ENCODE data around the gene FGFBP2.
A peak's percentile ranks its signal among the peaks of the same experiment; 100 is the strongest.

Gene FGFBP2

DNA sequence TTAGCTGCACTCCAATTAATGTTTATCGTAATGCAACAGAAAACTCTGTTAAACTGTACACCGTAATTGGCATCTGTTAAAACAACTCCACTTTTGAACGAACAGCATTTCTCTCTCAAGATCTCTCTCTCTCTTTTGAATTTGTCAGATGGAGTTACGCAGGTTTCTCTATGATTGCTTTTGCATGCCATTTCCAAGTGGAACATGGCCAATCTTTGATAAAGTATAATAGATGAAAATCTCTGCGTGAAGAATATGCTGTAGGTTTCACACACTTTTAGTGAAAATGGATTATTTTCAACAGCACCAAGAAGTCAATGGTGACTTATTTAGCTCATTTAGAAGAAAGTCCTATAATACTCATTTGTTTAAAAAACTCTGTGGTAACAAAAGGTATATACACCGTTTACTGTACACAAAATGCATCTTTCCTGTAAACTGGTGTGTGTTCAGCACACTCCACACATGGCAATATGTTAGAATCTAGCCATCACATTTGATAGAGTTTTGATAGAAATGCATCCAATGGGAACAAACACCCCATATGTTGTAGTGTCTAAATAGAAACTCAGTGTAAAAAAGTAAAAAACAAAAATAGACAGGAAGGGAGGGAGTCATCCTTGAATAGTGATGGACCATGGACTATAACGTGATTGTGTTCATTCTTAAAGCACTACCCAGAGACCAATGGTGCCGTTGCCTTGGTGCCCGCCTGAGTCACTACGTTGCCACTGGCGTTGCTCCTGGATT lies 5.8 kb upstream of the FGFBP2 start:
- no peak for DNase-seq (ENCODE audit: low read depth)

DNA sequence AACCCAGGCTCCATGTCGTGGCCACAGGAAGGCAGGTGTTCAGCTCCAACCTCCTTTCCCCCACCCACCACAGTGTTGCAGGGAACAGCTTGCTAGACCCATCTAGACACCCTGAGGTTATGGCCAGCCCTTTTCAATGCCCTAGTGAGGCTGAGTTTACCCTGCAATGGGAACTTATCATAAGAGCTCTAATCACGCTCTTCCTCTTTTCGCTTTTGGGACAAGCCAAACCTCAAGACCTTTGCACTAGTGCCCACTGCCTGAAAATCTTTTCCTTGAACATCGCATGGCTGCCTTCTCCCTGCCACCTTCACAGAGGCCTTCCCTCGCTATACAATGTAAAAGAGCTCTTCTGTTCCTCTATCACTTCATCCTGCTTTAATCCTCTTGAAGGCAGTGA lies 2.4 kb upstream of the FGFBP2 start:
- DNase-seq (ENCODE audit: low read depth): no peak

- DNase-seq (ENCODE audit: low read depth): no peak
Measured at GRCh38 chr4:15964159-15964558, 1.2 kb upstream of the FGFBP2 start.

GRCh38 chr4:15963576-15963975 lies 601 bp upstream of the FGFBP2 start:
- no peak for DNase-seq (ENCODE audit: low read depth)

- DNase-seq (ENCODE audit: low read depth): no peak
Measured at GRCh38 chr4:15961781-15962510, 1.0 kb downstream of the FGFBP2 start.

GRCh38 chr4:15958562-15958961 lies 4.4 kb downstream of the FGFBP2 start:
- DNase-seq (ENCODE audit: low read depth): no peak

GRCh38 chr4:15956179-15956850 lies 6.7 kb downstream of the FGFBP2 start:
- DNase-seq (ENCODE audit: low read depth): peak; percentile 38

DNA sequence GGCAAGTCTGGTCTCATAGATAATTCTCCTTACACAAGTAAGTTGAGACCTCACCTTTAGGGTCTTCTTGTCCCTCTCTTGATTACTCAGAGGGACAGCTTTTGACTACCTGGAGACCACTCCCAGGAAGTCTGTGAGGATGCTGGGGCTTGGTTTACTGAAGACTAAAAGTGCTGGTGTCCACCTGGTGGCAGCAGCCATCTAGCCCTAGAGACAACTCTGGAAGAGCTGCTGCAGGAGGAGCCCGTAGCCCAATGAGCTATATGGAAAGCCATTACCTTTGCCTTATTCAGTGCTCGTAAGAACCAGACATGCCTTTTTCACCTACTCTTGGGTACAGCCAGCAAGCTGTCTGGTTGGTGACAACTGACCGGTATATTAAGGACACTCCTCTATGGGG lies 7.3 kb downstream of the FGFBP2 start:
- no peak for DNase-seq (ENCODE audit: low read depth)

DNA sequence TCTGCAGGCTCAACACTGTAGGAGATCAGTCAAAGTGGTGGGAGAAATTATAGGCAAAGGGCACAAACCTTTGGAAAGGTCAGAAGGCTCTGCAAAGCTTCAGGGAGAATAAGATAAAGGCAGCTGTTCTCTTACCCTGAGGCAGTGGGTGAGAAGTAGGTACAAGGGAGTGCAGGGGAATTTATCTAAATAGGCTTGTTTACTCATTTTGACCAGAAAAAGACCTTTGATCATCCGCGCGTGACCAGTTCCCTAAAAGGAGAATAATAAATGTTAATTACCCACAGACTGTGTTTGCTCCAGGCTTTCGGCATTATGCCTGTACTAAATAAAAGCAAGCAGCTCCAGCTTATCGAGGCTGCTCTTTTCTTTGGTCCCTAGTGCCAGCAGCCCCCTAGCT lies 9.3 kb downstream of the FGFBP2 start:
- no peak for DNase-seq (ENCODE audit: low read depth)

- DNase-seq (ENCODE audit: low read depth): no peak
Measured at GRCh38 chr4:15951781-15952180, 11.2 kb downstream of the FGFBP2 start.

- no peak for DNase-seq (ENCODE audit: low read depth)
Measured at GRCh38 chr4:15948826-15949225, 14.1 kb downstream of the FGFBP2 start.

DNA sequence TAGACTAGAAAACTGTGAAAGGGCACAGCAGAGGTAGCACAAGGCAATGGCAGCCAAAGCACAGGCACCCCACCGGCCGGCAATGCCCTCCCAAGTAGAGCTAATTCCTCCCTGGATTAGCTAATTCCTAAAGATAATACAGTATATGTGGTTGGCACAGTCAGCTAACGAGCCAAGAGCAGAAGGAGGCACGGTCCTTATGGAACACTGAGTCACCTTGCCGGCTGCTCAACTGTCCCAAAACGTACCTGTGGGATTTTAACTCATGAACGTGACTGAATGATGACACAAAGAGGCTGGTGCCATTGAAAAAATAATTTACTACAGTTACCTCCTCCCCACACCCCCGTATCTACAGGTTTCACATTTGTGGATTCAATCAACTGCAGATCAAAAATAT lies 15.3 kb downstream of the FGFBP2 start:
- no peak for DNase-seq (ENCODE audit: low read depth)

DNA sequence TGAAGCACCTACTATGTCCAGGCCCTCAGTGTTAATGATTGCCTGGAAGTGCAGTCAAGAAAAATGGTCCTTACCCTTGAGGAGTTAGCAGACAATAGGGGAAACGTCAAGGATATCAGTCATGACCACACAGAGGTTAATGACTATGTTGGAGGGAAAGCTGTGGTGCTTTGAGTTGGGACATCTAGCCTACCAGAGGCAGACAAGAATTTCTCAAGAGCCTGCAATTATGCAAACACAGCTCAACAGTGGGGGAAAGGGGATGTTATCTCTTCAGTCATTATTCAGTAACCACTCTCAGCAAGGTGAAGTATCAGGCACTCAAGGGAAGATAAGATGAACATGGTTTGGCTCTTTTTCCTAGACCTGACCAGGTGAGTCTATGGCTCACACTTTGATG lies 17.5 kb downstream of the FGFBP2 start:
- DNase-seq (ENCODE audit: low read depth): no peak

DNA sequence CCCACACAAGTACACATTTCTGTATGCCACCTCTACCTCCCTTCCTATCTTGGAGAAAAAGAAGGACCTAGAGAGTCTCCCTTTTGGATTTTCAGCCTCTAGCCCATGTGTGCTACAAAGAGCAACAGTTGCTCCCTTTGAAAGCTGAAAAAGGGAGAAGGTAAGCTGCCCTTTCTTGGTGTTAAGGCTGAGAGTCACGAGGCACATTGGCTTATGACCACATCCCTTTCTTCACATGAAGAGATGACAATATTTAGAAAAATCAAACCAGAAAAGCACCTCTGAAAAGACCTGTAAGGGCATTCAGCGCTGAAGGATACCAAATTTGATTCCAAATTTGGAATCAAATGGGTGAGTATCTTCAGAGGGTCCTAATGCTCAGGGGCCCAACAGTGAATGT lies 18.1 kb downstream of the FGFBP2 start:
- no peak for DNase-seq (ENCODE audit: low read depth)

DNA sequence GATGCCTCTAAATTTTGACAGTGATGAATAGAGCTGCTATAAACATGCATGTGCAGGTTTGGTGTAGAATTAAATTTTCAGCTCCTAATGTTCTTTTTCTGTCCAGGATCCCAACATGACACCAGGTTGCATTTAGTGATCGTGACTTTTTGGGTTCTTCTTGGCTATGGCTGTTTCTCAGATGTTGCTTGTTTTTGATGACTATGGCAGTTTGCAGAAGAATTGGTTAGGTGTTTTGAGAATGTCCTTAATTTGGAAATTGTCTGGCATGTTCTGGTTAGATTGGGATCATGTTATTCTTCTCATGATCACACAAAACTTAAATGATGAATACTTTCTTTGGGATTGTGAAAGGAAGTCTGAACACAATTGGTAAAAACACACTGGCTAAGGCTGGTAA lies 20.7 kb downstream of the FGFBP2 start:
- no peak for DNase-seq (ENCODE audit: low read depth)

- DNase-seq (ENCODE audit: low read depth): no peak
Measured at GRCh38 chr4:15938640-15939039, 24.3 kb downstream of the FGFBP2 start, which contains the start of gene FGFBP1. Gene FGFBP1, minus strand, starts transcription at chr4:15938740. Its CDS starts 2,108 bp downstream, at chr4:15936632.

DNA sequence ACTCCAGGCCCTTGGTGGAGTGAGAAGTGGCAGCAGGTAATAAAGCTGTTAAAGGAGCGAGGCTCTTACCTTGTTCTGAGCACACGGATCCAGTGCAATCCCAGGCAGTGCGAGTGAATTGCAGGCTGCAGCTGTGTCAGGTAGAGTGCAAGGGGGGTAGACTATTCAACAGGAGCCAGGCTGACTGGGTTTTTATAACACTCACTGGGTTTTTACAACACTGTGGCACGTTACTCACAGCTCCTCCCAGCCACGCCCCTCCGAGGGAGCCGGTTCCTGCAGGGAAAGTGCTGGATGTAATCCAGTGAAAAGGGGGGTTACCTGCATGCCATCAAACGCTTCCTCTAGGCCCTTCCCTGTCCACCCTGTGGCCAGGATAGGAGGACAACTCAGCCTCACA lies 24.8 kb downstream of the FGFBP2 start:
- no peak for DNase-seq (ENCODE audit: low read depth)

- no peak for DNase-seq (ENCODE audit: low read depth)
Measured at GRCh38 chr4:15936495-15936894, 26.5 kb downstream of the FGFBP2 start.

DNA sequence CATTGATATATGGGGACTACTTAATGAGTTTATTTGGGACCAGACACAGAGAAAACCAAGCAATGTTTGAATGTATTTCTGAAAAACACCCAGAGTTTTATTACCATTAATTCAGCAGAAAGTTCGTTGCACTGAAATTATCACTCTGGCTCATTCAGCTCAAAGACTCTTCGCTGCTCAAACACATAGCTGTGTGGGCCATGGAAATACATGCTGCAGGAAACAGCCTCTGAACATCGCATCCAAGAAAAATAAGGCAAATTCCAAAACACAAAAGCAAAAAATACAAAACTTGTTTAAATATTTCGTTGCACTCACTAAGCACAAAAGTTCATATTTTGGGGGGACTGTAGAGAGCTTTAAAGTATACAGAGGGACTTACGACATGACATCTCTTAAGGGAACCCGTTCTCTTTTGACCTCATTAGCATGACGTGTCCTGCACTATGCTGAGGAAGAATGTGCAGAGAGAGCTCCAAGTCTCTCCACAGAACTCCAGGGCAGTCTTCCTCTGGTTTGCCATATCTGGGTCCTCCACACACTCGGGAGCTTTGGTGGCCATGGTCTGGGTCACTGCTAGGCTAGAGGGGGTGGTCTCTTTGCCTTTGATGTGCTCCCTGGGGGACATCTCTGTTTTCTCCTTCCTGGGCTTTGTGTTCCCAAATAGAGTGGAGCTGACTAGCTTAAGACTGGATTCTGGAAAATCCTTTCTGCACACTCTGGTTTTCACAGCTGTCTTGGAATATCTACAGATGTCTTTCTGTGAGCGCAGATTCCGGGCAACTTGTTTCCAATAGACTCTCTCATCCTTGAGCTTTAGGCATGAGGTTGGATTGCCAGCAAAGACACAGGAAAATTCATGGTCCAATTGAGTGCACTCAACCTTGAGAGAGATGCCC lies 27.2 kb downstream of the FGFBP2 start:
- DNase-seq (ENCODE audit: low read depth): no peak

DNA sequence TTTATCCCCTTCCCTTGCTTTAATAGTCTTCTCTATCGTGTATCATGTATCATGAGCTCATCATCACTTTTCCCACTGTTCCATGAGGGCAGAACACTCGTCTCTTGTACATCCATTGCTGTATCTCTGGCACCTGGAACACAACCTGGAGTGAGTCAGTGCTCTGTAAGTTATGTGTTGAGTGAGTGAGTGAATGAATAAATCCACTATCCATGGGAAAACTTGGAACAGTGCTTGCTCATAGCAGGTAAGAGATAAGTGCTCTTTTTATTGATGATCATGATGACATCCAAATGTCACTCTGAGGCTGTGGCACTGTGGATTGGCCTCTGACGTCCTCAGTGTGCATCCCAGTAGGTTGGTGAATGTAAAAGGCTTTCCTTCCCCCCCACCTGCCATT lies 28.7 kb downstream of the FGFBP2 start:
- DNase-seq (ENCODE audit: low read depth): no peak

- no peak for DNase-seq (ENCODE audit: low read depth)
Measured at GRCh38 chr4:15931451-15932210, 31.3 kb downstream of the FGFBP2 start.

All from HS-27A (cell line).